Measurements from ENCODE around the gene OMA1.

DNA sequence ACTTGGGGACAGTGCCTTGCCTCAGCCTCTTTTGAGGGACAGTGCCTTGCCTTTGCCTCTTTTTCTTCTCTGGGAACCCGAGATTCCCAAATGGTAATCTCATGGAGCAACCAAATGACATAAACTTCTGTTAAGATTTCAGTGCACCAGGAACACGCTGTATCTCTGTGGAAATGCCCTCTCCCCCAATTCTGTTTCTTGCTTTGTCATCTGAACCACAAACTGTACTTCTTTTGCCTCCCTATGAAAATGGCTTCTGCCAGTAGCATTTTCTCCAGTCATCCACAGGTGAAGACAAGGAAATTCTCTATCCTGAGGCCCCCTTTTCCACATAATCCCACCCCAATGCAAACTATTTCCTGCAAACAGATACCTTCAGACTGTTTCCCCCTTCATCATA is 66.3 kb downstream of the OMA1 start:
- TF ChIP-seq EZH2 (IDR thresholded peaks at IDR 0.05; ENCODE audit: borderline replicate concordance, control insufficient read depth, low read depth, low read length) (no peak), REST (IDR thresholded peaks at IDR 0.05; ENCODE audit: low read depth, low read length) (no peak), MYC (IDR thresholded peaks at IDR 0.05; ENCODE audit: insufficient read depth, insufficient read length, insufficient replicate concordance, low read length, severe bottlenecking) (no peak), SPI1 (IDR thresholded peaks at IDR 0.05; ENCODE audit: borderline replicate concordance, insufficient read depth, low read depth, low read length) (no peak), TAF1 (IDR thresholded peaks at IDR 0.05; ENCODE audit: borderline replicate concordance, low read depth, low read length) (no peak)
- TF ChIP-seq, protein P1, sequence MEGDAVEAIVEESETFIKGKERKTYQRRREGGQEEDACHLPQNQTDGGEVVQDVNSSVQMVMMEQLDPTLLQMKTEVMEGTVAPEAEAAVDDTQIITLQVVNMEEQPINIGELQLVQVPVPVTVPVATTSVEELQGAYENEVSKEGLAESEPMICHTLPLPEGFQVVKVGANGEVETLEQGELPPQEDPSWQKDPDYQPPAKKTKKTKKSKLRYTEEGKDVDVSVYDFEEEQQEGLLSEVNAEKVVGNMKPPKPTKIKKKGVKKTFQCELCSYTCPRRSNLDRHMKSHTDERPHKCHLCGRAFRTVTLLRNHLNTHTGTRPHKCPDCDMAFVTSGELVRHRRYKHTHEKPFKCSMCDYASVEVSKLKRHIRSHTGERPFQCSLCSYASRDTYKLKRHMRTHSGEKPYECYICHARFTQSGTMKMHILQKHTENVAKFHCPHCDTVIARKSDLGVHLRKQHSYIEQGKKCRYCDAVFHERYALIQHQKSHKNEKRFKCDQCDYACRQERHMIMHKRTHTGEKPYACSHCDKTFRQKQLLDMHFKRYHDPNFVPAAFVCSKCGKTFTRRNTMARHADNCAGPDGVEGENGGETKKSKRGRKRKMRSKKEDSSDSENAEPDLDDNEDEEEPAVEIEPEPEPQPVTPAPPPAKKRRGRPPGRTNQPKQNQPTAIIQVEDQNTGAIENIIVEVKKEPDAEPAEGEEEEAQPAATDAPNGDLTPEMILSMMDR (IDR thresholded peaks at IDR 0.05 in 2 of 3, conservative IDR thresholded peaks at IDR 0.05 in 1 of 3; ENCODE audit: control insufficient read depth in 2 of 3, extremely low read depth in 1 of 3, insufficient read depth in 1 of 3, low read depth in 3 of 3, low read length in 3 of 3), result no peak

All from GM12878 (cell line).